ENCODE data around the gene SMIM41. TPM values are rescaled to one million over a fixed set of nuclear protein-coding genes. Genes with fewer than 3 reads are reported as not detected.

The SMIM41 gene
- total RNA-seq, 1 donor, result 0.27 TPM

DNA sequence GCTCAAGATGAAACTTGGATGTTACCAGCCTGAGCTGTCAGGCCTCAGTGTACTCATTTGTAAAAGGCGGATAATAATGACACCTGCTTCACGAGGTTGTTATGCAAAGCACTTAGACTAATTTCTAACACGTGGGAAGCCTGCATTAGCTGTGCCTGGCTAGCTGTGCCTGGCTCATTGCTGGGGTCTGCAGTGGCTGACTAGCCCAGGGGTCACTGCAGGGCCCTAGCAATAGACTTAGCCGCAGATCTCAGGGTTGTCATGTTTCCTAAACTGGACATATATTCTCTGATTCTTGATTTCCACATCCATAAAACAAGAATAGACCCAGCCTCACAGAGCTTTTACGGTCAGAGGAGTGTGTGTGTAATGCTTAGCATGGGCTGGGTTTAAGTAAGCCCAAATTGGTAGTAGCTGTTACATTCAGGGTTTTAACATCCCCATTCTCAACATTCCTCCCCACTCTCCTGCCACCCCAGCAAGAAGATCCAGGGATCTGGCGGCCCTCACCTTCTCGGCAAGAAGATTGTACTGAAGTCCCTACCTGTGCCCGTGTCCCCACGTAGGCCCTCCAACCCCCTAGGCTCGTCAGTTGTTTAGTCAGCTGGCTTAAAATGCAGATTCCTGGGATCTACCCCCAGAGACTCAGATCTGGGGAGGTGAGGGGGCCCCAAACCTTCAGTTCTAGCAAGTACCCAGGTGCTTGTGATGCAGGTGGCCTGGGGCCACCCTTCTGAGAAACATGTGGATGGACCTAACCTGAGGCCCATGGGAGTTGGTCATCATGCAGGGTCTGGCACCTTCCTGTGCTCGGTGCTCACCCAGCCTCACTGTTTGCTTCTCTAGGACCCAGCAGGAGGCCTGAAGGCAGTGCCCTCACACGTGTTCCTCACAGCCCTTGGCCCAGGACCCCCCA, 19.7 kb upstream of the SMIM41 start:
- peak; percentile 77 for DNase-seq (ENCODE audit: low read depth)
- no peak for TF ChIP-seq CTCF (IDR thresholded peaks at IDR 0.05; ENCODE audit: insufficient read depth, low read length)
- H3K4me3 ChIP-seq (ENCODE audit: low read depth, low read length), result no peak overlapping the region

DNA sequence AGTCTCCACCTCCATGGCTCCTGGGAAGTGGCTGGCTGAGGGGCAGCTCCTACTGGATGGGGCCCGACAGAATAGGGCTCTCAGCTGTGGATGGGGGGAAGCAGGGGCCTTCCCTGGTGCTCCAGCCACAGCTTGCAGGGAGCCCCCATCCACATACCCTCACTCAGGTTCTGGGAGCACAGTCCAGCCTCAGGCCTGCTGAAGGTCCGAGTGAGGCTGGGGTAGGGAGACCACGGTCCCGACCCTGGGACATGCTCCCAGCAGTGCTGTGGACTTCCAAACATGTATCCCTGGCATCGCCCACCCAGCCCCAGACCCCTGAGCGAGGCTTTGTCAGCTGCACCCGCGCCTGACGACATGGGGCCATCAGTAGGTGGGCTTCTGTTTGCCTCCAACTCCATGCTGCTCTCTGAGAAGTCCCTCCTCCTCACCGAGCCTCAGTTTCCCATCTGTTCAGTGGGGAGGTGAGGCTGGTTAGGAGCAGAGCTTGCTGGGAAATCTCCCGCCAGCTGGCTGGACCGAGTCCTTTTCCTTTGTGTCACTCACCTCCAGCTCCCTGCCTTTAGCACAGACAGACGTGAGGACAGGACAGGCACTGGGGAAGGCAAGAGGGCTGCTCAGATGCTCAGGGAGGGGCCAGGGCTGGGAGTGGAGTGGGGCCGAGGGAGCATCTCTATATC, 18.9 kb upstream of the SMIM41 start:
- DNase-seq (ENCODE audit: low read depth), result peak; percentile 62
- H3K4me3 ChIP-seq (ENCODE audit: low read depth, low read length), result no peak overlapping the region
- TF ChIP-seq CTCF (IDR thresholded peaks at IDR 0.05; ENCODE audit: insufficient read depth, low read length), result no peak

- H3K4me3 ChIP-seq (ENCODE audit: low read depth, low read length), result no peak overlapping the region
- peak; percentile 37 for DNase-seq (ENCODE audit: low read depth)
- TF ChIP-seq CTCF (IDR thresholded peaks at IDR 0.05; ENCODE audit: insufficient read depth, low read length), result no peak
Measured at GRCh38 chr12:52061470-52062166, 17.9 kb upstream of the SMIM41 start.

GRCh38 chr12:52062167-52063081, 17.1 kb upstream of the SMIM41 start:
- no peak for TF ChIP-seq CTCF (IDR thresholded peaks at IDR 0.05; ENCODE audit: insufficient read depth, low read length)
- no peak overlapping the region for H3K4me3 ChIP-seq (ENCODE audit: low read depth, low read length)
- DNase-seq (ENCODE audit: low read depth), result no peak

- H3K4me3 ChIP-seq (ENCODE audit: low read depth, low read length), result no peak overlapping the region
- no peak for DNase-seq (ENCODE audit: low read depth)
- no peak for TF ChIP-seq CTCF (IDR thresholded peaks at IDR 0.05; ENCODE audit: insufficient read depth, low read length)
Measured at GRCh38 chr12:52063082-52063924, 16.2 kb upstream of the SMIM41 start.
